ENCODE data around the gene TMEM207.

TMEM207 gene

DNA sequence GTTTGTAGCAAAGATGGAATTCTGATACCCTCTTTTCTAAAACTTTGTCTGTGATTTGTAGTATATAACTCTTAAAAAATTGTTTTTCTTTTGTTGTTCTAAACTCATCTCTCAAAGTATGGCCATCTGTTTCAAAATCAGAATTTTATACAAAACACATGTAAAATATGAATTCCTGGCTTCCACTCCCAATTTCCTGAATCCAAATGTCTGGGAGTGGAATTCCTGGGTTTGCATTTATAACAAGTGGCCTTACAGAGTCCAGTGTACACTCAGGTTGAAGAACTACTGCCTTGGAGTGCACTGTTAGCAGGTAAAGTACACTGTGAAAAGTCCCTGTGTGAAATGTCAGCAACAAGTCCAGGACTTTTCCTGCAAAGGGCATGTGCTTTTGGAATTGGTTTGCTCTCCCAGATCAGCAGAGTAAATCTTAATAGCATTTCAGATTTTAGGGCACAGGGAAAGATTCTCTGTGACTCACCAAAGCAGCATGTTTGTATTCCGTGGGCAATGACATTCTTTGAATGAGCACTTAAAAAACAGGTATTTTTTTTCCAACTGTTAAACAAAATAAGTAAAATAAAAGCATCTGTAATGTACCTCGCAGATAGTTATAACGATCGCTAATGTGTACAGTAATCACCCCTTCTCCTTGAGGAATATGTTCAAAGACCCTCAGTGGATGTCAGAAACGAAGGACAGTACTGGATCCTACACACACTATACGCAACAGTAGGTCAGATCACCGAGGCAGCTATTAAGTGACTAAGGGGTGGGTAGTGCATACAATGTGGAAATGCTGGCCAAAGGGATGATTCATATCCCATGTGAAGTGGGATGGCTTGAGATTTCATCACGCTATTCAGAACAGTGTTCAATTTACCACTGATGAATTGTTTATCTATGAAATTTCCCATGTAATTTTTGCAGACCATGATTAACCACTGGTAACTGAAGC lies 63.7 kb downstream of the TMEM207 start:
- no peak for DNase-seq (ENCODE audit: low read depth in 3 of 3)

DNA sequence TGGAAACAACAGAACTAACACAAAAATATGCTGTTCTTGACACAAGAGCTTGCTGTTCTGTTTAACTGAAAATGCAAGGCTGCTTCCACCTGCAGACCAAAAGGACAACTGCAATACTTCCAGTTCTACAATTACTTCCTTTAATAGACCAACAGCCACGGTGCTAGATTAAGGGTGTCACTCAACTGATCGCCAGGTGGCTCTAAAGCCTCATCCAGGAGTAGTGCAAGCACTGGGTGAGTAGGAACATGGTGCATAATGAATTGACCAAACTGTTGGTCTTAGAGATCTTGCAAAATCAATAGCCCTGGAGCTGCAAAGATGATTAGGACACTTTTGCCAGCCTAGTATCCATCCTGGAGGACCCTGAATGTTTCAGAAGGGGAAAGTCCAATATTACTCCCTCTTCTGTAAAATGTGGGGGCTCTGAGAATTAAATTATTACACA lies 65.4 kb downstream of the TMEM207 start:
- no peak for DNase-seq (ENCODE audit: low read depth in 3 of 3)

DNA sequence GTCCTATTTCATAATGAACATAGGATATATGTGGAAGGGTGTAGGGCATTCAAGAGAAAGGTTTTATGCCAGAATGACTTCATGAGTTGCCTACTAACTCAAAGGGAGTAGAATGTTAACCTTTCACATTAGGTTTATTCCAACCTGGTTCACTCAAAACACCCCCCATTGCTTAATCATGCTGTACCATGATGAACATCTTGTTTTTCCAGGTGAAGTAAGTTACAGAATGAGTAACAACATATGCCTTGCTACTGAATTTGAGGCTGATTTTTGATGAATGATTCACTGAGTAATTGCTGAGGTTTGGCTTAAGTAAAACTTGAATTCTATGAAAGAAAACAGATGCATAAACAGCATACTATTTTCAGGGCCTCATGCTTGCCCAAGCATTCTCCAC lies 67.6 kb downstream of the TMEM207 start:
- no peak for DNase-seq (ENCODE audit: low read depth in 3 of 3)

DNA sequence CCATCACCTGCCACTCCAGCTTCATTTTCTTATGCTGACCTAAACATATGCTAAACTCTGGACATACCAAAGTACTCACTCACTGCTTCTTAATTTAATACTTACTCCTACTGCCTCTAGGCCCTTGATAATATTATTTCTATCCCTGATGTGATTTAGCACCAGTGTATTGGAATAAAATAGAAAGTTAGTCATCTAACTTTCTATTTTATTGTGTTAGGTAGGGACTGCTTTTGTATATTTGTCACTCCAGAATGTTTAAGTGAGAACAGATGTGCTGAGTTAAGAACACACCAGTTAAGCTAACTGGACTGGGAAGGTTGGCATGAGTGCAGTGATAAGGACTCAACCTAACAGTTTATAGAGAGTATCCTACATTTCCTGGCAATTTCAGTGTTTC lies 68.3 kb downstream of the TMEM207 start:
- DNase-seq (ENCODE audit: low read depth in 3 of 3), result no peak

DNA sequence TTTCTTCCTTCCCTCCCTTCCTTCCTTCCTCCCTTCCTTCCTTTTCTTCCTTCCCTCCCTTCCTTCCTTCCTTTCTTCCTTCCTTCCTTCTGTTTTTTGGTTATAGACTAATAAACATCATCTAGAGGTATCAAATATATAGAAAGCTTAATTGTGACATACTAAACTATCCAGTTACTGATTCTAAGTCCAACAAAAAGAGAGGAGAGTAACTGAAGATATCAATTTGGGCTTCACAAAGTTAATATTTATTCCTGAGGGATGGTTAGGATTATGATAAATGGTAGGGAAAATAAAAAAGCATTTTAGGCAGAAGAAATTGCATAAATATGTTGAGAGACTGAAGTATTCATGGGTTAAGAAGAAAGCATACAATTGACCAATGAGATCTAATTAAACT lies 69.5 kb downstream of the TMEM207 start:
- no peak for DNase-seq (ENCODE audit: low read depth in 3 of 3)

Data from stimulated activated CD4-positive, alpha-beta T cell treated with anti-CD3 and anti-CD28 coated beads, TNF-alpha, amount 100 ng/mL, for 4 hours (primary cell).